GM19193 (cell line): ENCODE data around the gene ZC3HAV1.

Source experiments
- POLR2A ChIP-seq: IDR thresholded peaks from 4 replicates; pipeline ENCODE4 v1.6.1; 2011; ENCODE audit not compliant: insufficient read depth, insufficient read length; ENCODE audit errors: extremely low read depth

Gene ZC3HAV1

DNA sequence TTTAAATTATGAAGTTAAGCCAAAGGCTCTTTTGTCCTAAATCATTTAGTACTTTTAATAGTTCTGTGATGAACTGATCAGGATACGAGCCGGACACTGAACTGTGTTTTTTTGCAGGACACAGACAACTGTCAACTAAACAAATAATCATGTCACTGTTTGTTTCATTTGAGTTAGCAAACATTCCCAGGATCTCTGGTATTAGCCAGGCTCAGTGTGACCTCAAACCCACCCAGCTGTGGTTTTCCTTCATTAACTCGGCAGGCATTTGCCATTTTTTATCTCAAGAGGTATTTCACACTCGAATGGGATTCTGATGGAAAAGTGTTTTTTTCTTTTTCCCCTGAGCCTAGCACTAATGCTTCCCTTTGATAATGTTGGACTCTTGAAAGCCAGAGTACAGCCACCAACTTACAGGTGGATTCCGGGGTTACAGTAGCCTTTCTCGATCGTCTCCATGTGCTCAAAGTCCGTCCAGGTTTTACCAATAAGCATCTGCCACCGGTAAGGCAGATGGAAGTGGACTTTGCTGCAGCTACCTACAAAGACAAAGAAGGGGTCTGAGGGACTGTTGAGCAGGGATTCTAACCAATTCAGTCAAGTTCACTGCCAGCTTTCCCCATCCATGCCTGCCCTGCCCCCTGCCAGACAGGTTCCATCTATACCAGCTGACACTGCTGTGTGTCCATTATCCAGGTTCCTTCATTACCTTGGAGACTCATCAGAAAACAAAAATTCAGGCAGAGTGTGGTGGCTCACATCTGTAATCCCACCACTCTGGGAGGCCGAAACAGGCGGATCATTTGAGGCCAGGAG is 33.4 kb downstream of the ZC3HAV1 start:
- no peak for TF ChIP-seq POLR2A

DNA sequence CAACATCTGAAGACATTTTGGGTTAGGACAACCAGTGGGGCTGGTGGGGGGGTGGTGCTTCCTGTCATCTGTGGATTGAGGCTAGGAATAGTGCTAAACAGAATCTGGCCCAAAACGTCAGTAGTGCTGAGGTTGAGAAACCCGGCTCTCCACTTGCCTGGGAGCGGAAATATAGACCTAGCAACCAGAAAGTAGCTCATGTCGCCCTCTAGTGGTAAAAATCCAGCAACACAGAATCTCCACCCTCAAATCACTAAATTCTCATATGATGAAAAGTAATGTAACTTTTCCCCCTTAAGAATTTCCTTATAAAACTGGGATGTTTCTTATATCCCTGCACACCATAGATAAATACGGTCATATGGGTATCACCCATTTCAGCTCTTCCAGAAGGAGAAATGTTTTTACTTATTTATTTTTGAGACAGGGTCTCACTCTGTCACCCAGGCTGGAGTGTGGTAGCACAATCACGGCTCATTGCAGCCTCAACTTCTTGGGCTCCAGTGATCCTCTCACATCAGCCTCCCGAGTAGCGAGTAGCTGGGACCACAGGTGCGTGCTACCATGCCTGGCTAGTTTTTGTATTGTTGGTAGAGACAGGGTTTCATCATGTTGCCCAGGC is 34.4 kb downstream of the ZC3HAV1 start:
- no peak for TF ChIP-seq POLR2A

DNA sequence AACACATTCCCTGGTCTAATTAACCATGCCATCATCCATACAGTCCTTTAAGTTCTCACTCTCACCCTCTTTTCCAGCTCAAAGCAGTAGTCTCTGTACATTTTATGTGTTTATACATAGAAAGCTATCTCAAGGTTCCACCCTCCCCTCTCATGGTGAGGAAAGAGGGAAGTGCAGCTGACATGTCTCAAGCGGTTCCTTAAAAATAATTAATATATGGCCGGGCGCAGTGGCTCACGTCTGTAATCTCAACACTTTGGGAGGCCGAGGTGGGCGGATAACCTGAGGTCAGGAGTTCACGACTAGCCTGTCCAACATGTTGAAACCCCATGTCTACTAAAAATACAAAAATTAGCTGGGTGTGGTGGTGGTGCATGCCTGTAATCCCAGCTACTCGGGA is 36.7 kb downstream of the ZC3HAV1 start:
- no peak for TF ChIP-seq POLR2A

DNA sequence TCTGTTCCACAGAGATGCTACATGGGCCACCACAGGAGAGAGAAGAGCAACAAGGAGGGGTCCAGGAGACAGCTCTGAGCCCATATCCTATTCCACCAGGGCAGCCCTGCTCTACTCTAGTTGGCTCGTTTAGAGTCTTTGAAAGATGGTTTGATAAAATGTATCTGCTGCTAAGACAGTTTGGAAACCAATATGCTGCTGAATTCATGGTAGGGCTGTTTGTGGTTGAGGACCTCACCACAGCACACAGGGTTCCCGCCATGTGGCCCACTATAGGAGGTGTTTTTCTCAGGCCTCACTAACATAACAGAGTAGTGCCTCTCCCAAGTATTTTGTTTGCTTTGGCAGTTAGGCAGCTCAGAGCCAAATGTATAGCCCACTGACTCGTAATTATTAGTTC is 37.8 kb downstream of the ZC3HAV1 start:
- no peak for TF ChIP-seq POLR2A

DNA sequence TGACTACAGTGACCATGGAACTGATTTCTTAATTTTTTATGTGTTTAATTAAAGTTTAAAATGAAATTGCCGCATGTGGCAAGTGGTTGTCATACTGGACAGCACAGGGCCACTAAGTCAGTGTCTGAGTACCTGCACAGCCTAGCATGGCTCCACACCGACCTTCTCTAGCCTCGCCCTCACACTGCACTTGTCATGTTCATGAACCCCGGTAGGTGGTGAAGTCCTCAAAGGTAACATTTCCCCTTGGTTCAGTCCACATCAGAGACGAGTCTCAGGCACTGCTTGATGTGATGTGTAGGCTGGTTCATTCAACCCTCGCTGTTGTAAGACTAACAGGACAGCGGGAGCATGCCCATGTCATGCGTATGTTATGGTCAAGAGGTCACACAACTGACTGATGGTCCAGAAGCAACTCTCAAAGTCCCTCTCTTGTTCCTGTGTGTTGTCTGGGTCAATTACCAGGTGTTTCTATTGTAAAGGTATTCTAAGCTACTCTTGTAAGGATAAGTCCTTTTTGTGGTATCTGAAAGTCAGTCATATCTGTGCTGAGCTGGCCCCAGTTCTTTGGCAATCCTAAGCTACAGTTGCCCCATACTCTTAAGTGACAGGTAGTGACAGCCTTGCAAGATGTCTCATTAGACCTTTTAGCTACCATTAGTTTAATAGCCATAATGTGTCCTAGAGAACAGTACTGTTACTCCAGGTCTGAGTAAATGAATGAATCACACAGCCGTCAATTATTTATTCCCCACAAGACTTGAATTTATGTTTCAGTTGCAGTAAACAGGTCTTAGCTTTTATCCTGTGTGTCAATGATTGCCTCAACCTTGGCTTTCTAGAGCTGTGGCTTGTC is 40.7 kb downstream of the ZC3HAV1 start:
- no peak for TF ChIP-seq POLR2A

DNA sequence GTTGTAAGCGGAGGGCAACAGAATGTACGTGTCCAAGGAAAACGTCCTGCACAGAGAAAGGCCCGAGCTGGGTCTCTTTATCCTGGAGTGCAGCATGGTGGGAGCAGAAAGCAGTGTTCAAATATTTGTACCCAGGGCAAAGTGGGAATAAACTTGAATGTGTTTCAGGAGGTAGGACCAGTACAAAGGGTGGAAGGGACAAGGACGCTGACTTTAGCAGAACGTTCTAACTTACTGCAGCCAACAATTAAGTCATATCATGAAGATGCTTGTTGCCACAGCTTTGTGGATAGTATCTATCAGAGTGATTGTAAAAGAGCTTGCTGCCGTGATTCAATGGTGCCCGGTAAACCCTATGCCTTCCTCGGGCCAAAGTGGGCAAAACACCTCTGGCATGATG is 43.2 kb downstream of the ZC3HAV1 start:
- TF ChIP-seq POLR2A: no peak

DNA sequence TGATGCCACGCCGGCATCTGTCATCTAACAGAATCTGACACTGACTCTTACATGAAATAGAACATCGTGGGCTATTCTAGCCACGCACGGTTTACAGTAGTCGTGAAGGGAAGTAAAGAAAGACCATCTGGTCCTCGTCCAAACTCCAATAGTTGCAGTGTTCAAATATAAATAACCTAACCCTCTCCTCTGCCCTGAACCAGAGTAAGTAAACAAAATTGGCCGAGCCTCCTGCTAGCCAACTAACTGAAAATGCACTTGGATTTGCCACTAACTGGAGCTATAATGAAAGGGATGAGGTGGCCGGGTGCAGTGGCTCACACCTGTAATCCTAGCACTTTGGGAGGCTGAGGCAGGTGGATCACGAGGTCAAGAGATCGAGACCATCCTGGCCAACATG is 44.2 kb downstream of the ZC3HAV1 start:
- TF ChIP-seq POLR2A: no peak

DNA sequence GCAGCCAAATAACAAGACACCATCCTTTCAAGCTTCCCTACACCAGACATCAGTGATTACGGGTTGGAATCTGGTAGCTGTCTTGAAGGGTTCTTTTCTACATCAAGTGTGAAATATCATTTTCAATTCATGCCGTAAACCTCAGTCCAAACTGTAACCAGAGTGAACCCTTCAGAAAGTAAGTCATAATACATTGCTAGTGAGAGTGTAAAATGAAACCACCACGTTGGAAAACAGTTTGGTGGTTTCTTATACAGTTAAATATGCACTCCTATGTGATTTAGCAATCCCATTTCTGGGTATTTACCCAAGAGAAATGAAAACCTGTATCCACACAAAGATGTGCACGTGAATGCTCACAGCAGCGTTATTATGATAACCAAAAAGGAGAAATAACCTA is 48.1 kb downstream of the ZC3HAV1 start:
- TF ChIP-seq POLR2A: no peak

DNA sequence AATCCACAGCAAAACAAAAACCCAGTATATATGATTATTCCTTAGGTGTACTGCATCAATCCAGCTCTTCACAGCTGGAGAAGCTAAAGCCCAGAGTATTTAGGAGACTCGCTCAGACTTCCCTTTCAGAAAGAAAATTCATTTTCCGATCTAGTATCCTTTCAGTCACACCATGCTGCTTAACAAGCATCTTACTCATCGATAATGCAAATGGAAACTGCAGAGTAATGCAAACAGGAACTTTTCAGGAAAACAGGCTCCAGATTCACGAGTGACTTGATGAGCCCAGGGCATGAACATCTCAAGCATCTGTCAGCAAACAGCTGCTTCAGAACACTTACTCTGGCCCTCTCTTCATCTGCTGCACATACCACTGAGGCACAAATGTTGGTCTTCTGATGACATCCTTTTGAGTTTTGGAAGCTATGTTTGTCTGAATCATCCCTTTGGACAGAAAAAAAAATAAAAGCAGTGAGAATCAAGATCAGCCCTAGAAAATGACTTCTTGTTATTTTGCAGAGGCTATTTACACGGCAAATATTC is 48.8 kb downstream of the ZC3HAV1 start:
- TF ChIP-seq POLR2A: no peak

DNA sequence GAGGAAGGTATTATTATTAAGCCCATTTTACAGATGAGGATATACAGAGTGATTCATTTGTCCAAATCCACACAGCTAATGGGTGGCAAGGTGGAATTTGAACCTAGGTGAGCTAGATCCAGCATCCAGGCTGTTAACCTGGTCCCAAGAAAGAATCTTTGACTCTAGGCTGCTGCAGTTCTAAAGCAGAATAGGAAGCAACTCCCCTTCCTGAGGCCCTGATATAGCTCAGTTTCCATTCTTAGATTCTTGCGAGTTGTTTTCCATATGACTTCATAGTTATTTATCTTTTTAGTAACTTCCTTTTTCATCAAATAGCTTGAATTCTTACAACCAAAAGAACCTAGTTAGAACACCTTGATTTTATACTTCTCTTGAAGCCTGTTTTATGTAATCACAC is 49.6 kb downstream of the ZC3HAV1 start:
- TF ChIP-seq POLR2A: no peak

DNA sequence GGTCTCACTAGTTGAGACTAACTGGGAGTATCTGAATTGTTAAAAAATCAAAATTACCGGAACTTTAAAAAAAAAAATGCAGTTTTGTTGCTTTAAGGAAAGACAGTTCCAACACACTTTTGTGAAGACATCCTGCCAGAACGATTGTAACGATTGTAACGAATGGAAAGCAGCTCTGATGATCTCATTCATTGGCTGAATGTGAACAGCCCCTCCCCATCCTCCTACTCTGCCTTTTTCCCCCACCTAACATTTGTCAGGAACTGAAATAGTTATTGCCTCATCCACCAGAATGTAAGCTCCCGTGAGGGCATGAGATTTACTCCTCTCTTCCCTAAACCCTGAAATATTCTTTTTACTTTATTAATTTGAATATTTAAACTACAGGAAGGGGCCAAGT is 50.6 kb downstream of the ZC3HAV1 start:
- TF ChIP-seq POLR2A: no peak

DNA sequence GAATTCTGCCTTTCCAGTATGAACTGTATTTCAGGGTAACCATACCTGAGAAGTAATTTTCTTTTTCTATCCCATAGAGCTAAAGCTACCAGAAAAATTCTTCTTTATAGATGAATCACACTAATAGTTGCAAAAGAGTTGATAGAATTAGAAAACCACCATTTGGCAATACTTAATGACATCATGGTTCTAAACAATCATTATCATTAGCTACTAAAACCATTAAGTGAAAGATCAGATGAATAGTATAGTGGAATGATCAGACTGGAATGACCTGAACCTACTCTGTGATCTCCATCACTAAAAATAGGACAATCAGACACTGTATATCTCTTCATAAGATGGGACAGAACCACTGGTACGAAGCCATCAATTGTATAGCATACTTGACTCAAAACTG is 53.8 kb downstream of the ZC3HAV1 start:
- no peak for TF ChIP-seq POLR2A

DNA sequence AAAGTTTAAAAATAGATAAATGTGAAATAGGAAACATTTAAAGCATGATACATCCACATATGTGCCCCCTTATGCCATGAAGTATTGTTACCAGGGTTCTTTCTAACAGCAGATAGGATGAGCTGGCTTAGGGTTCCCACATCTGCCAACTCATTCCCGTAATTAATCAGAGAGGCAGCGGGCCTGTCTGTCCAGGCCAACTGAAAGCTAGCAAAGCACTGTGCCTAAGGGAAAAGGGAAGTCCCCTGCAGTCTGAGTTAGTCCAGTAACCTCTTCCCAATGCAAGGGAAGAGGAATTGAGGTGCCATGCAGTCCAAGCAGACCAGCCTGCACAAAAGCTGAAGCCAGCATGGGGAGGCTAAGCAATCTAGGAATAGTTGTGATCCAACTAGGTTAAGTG is 55.4 kb downstream of the ZC3HAV1 start:
- TF ChIP-seq POLR2A: no peak

DNA sequence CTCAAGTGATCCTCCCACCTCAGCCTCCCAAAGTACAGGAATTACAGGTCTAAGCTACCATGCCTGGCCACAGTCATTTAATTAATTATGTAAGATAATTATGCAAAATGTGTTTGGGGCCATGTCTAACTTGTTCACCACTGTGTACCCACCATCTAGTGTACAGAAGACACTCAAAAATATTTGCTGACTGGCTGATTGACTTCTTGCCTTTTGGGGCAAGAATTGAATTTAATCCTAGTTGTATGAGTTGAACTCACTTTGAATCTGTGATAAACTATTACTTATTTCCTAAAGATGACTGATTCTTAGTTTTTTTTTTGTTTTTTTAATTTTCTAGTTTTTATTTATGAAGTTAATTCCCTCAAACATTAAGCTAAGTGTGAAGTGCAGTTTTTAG is 57.9 kb downstream of the ZC3HAV1 start:
- no peak for TF ChIP-seq POLR2A

DNA sequence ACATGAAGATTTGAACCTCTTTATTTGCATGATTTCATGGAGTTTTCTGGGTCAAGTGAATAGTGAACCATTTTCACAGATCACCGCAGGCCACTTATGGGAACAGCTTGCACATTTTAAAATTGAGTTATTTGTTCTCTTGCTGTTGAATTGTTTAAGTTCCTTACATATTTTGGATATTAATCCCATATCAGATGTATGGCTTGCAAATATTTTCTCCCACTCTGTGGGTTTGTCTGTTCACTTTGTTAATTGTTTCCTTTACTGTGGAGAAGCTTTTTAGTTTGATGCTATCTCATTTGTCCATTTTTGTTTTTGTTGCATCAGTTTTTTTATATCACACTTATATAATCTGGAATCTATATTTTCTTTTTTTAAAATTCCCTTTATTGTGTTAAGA is 59.6 kb downstream of the ZC3HAV1 start:
- no peak for TF ChIP-seq POLR2A
